ENCODE measurements around the gene CDH18.

The CDH18 gene

GRCh38 chr5:19690978-19691377 is 297.0 kb downstream of the CDH18 start:
- no peaks in the 10 kb centered on the region for H3K36me3 ChIP-seq (ENCODE audit: low read depth)
- TF ChIP-seq CTCF (IDR thresholded peaks at IDR 0.05; ENCODE audit: poor library complexity, severe bottlenecking), result no peak
- H3K4me1 ChIP-seq (ENCODE audit: insufficient read depth, poor library complexity, severe bottlenecking), result no peaks in the 10 kb centered on the region
- H3K27me3 ChIP-seq (ENCODE audit: insufficient read depth, poor library complexity, severe bottlenecking), result no peaks in the 10 kb centered on the region
- H3K4me3 ChIP-seq (ENCODE audit: severe bottlenecking), result no peak overlapping the region
- peaks cover 3% of the 10 kb centered on the region for H3K9me3 ChIP-seq (ENCODE audit: severe bottlenecking)
- no peak for ATAC-seq (ENCODE audit: low read depth)
- H3K27ac ChIP-seq (ENCODE audit: poor library complexity, severe bottlenecking), result no peak overlapping the region
- DNase-seq (ENCODE audit: low spot score), result no peak

DNA sequence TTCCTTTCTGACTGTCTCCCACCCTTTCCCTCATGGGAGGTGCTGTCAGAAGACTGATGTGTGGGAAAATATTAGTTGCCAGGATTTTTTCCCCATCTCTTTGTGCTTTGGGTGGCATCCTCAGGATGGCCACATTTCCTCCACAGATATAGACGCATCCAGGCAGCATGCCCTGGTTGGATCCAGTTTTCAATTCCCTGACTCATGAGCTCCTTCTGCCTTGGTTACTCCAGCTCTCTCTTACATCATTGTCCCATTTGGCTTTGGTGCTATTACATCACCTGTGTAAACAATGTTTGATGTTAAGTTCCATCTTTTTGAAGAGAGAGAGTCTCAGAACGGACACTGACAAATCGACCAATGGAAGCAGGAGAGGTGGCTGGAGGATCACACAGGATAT is 302.5 kb downstream of the CDH18 start:
- no peak overlapping the region for H3K4me3 ChIP-seq (ENCODE audit: severe bottlenecking)
- TF ChIP-seq CTCF (IDR thresholded peaks at IDR 0.05; ENCODE audit: poor library complexity, severe bottlenecking), result no peak
- no peaks in the 10 kb centered on the region for H3K27me3 ChIP-seq (ENCODE audit: insufficient read depth, poor library complexity, severe bottlenecking)
- H3K9me3 ChIP-seq (ENCODE audit: severe bottlenecking), result peaks cover 3% of the 10 kb centered on the region
- H3K27ac ChIP-seq (ENCODE audit: poor library complexity, severe bottlenecking), result no peak overlapping the region
- ATAC-seq (ENCODE audit: low read depth) (no peak), DNase-seq (ENCODE audit: low spot score) (no peak)
- H3K36me3 ChIP-seq (ENCODE audit: low read depth), result no peaks in the 10 kb centered on the region
- no peaks in the 10 kb centered on the region for H3K4me1 ChIP-seq (ENCODE audit: insufficient read depth, poor library complexity, severe bottlenecking)

GRCh38 chr5:19676895-19677294 is 311.1 kb downstream of the CDH18 start:
- TF ChIP-seq CTCF (IDR thresholded peaks at IDR 0.05; ENCODE audit: poor library complexity, severe bottlenecking), result no peak

DNA sequence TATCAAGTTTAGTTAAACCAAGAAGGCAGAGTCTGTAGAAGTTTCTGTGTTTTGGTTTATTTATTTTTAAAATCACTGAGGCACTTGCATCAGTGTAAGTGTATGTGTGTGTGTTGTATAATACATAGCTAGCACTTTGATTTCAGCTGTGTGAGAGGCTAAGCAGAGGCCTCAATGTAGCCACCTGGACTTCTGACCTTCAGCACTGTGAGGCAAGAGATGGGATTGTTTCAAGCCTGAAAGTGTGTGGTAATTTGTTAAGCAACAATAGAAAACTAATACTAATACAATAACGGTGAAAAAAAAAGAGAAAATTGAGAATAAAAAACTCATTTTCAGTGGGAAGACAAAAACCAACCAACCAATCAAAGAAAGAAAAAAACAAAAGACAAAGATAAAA is 327.3 kb downstream of the CDH18 start:
- Histone ChIP-seq H3K27me3 (ENCODE audit: insufficient read depth, poor library complexity, severe bottlenecking) (no peaks in the 10 kb centered on the region), H3K4me1 (ENCODE audit: insufficient read depth, poor library complexity, severe bottlenecking) (no peaks in the 10 kb centered on the region), H3K9me3 (ENCODE audit: severe bottlenecking) (no peaks in the 10 kb centered on the region), H3K36me3 (ENCODE audit: low read depth) (no peaks in the 10 kb centered on the region), H3K27ac (ENCODE audit: poor library complexity, severe bottlenecking) (no peak overlapping the region), H3K4me3 (ENCODE audit: severe bottlenecking) (no peak overlapping the region)
- no peak for TF ChIP-seq CTCF (IDR thresholded peaks at IDR 0.05; ENCODE audit: poor library complexity, severe bottlenecking)
- no peak for DNase-seq (ENCODE audit: low spot score)
- no peak for ATAC-seq (ENCODE audit: low read depth)

More at GRCh38 chr5:19676895-19677294, 311.1 kb downstream of the CDH18 start:
- H3K9me3 ChIP-seq (ENCODE audit: severe bottlenecking), result no peaks in the 10 kb centered on the region
- H3K27me3 ChIP-seq (ENCODE audit: insufficient read depth, poor library complexity, severe bottlenecking), result no peaks in the 10 kb centered on the region
- H3K27ac ChIP-seq (ENCODE audit: poor library complexity, severe bottlenecking), result no peak overlapping the region
- no peaks in the 10 kb centered on the region for H3K4me1 ChIP-seq (ENCODE audit: insufficient read depth, poor library complexity, severe bottlenecking)
- H3K4me3 ChIP-seq (ENCODE audit: severe bottlenecking), result no peak overlapping the region
- DNase-seq (ENCODE audit: low spot score) (no peak), ATAC-seq (ENCODE audit: low read depth) (peak; percentile 45; the same call in 1 of the 3 replicates)
- H3K36me3 ChIP-seq (ENCODE audit: low read depth), result no peaks in the 10 kb centered on the region

GRCh38 chr5:19655627-19656026 is 332.4 kb downstream of the CDH18 start:
- no peak overlapping the region for H3K4me3 ChIP-seq (ENCODE audit: severe bottlenecking)
- no peaks in the 10 kb centered on the region for H3K36me3 ChIP-seq (ENCODE audit: low read depth)
- DNase-seq (ENCODE audit: low spot score) (no peak), ATAC-seq (ENCODE audit: low read depth) (no peak)
- H3K9me3 ChIP-seq (ENCODE audit: severe bottlenecking), result no peaks in the 10 kb centered on the region
- no peak overlapping the region for H3K27ac ChIP-seq (ENCODE audit: poor library complexity, severe bottlenecking)
- no peaks in the 10 kb centered on the region for H3K27me3 ChIP-seq (ENCODE audit: insufficient read depth, poor library complexity, severe bottlenecking)
- H3K4me1 ChIP-seq (ENCODE audit: insufficient read depth, poor library complexity, severe bottlenecking), result no peaks in the 10 kb centered on the region
- TF ChIP-seq CTCF (IDR thresholded peaks at IDR 0.05; ENCODE audit: poor library complexity, severe bottlenecking), result no peak
